ENCODE results near the gene SLC66A2.

Gene SLC66A2

DNA sequence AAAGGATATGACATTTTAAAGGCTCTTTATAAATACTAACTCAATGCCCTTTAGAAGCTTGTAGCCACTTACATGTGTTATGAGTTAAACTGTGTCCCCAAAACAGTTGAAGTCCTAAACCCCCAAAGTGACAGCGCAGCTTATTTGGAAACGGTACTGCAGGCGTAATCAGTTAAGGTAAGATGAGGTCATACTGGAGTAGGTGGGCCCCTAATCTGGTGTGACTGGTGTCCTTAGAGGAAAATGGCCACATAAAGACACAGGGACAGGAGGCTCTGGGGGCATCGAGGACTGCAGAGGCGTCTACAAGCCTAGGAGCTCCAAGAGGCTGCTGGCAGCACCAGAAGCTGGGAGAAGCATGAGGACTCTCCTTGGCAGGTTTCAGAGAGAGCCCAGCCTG, 28.4 kb upstream of the SLC66A2 start:
- TF ChIP-seq, protein P1, sequence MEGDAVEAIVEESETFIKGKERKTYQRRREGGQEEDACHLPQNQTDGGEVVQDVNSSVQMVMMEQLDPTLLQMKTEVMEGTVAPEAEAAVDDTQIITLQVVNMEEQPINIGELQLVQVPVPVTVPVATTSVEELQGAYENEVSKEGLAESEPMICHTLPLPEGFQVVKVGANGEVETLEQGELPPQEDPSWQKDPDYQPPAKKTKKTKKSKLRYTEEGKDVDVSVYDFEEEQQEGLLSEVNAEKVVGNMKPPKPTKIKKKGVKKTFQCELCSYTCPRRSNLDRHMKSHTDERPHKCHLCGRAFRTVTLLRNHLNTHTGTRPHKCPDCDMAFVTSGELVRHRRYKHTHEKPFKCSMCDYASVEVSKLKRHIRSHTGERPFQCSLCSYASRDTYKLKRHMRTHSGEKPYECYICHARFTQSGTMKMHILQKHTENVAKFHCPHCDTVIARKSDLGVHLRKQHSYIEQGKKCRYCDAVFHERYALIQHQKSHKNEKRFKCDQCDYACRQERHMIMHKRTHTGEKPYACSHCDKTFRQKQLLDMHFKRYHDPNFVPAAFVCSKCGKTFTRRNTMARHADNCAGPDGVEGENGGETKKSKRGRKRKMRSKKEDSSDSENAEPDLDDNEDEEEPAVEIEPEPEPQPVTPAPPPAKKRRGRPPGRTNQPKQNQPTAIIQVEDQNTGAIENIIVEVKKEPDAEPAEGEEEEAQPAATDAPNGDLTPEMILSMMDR (conservative IDR thresholded peaks at IDR 0.05): no peak
- TF ChIP-seq ZFX (IDR thresholded peaks at IDR 0.05): no peak
- no peak overlapping the region for H3K27ac ChIP-seq

DNA sequence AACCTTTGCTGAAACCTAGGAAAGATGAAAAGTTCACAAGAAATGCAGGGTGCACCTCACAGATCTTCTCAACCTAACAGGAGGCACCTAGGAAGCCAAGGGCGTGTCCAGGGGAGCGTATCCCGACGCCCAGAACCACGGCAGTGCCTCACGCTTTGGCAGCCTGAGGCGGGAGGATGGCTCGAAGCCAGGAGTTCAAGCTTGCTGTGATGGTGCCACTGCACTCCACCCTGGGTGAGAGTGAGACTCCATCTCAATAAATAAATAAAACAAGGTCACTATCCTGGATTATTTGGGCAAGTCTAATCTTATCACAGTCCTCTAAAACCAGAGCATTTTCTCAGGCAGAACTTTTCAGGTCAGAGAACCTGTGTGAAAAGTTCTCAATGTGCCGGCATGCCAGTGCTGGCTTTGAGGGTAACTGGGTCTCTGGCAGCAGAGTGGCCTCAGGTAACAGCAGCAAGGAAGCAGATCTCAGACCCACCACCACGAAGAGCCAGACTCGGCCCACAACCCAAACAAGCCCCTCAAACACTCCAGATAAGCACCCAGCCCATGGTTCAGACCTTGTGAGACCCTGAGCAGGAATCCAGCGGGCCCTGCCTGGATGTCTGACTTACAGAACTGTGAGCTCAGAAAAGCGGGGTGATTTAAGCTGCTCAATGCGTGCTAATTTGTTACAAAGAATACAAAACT, 24.7 kb upstream of the SLC66A2 start:
- TF ChIP-seq, protein P1 (conservative IDR thresholded peaks at IDR 0.05): no peak
- H3K27ac ChIP-seq: no peak overlapping the region

GRCh38 chr18:79975043-79975442, 23.6 kb upstream of the SLC66A2 start:
- TF ChIP-seq, protein P1 (conservative IDR thresholded peaks at IDR 0.05): no peak
- TF ChIP-seq ZFX (IDR thresholded peaks at IDR 0.05): no peak
- no peak overlapping the region for H3K27ac ChIP-seq

DNA sequence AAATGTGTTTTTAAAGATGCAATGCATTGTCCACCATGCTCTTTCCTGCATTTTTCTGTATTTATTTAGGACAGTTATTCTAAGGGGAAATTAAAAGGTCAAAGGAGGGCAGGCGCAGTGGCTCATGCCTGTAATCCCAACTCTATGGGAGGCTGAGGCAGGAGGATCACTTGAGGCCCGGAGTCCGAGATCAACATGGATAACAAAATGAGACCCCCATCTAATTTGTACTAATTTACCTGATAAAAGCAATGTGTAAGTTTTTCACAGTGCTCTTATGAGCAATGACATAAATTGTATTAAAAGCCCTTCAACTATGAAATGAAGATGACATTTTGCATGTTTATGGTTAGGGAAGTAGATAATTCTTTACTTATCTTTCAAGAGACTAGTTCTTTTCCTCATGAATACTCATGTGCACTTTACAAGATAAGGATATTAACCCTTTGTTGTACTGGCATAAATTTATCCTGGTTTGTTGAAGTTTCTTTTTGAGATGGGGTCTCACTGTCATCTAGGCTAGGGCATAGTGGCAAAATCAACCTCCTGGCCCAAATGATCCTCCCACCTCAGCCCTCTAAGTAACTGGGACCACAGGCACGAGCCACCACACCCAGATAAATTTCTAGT, 22.7 kb upstream of the SLC66A2 start:
- no peak overlapping the region for H3K27ac ChIP-seq
- TF ChIP-seq, protein P1 (conservative IDR thresholded peaks at IDR 0.05): no peak
- TF ChIP-seq ZFX (IDR thresholded peaks at IDR 0.05): no peak

GRCh38 chr18:79973517-79973916, 22.1 kb upstream of the SLC66A2 start:
- H3K27ac ChIP-seq: no peak overlapping the region
- TF ChIP-seq ZFX (IDR thresholded peaks at IDR 0.05): no peak
- TF ChIP-seq, protein P1 (conservative IDR thresholded peaks at IDR 0.05): no peak

GRCh38 chr18:79972720-79973119, 21.3 kb upstream of the SLC66A2 start:
- TF ChIP-seq, protein P1 (conservative IDR thresholded peaks at IDR 0.05): no peak
- no peak for TF ChIP-seq ZFX (IDR thresholded peaks at IDR 0.05)

GRCh38 chr18:79971986-79972385, 20.5 kb upstream of the SLC66A2 start:
- TF ChIP-seq, protein P1 (conservative IDR thresholded peaks at IDR 0.05): no peak
- no peak for TF ChIP-seq ZFX (IDR thresholded peaks at IDR 0.05)
- H3K27ac ChIP-seq: no peak overlapping the region

More at GRCh38 chr18:79972720-79973119, 21.3 kb upstream of the SLC66A2 start:
- no peak overlapping the region for H3K27ac ChIP-seq

All from C4-2B (cell line).